Upper lobe of right lung (tissue), 1 donor: ENCODE results near the gene KRTAP17-1. TPM values are rescaled to one million over a fixed set of nuclear protein-coding genes. Genes with fewer than 3 reads are reported as not detected.

ENCODE experiments used
- ATAC-seq: fragments of 200-7000 bp; cut with Tn5 transposase; one replicate; pipeline ENCODE4 v1.9.1; 2020; ENCODE audit warnings: mild to moderate bottlenecking, moderate library complexity
- DNase-seq: peaks from one replicate; pipeline ENCODE4 v3.0.0-alpha.2; 2020
- H3K27ac ChIP-seq: fragments of 200-600 bp; one replicate; pipeline ENCODE4 v1.8.0; 2022
- H3K27me3 ChIP-seq: fragments of 200-600 bp; one replicate; pipeline ENCODE4 v1.8.0; 2022; ENCODE audit warnings: mild to moderate bottlenecking
- H3K36me3 ChIP-seq: fragments of 200-600 bp; one replicate; pipeline ENCODE4 v1.8.0; 2022
- H3K4me1 ChIP-seq: fragments of 200-600 bp; one replicate; pipeline ENCODE4 v1.8.0; 2022
- H3K4me3 ChIP-seq: fragments of 200-600 bp; one replicate; pipeline ENCODE4 v1.8.0; 2022; ENCODE audit warnings: mild to moderate bottlenecking
- H3K9me3 ChIP-seq: fragments of 200-600 bp; one replicate; pipeline ENCODE4 v1.8.0; 2022
- intact Hi-C: fragments of 100-400 bp; cut with DNase I; formaldehyde crosslinking; loops from one replicate; pipeline ENCODE4 v1.11.0; 2022
- total RNA-seq: library from RNA; stranded (reverse); fragmentation: NEBNext Ultra II Directional; extraction: Animal tissue kit (Norgen Biotek cat#: 25700); gene quantifications from one replicate; pipeline ENCODE4 v1.2.1, GENCODE V29; 2021
- TF ChIP-seq, protein P1 (sequence below): fragments of 200-600 bp; IDR thresholded peaks from one replicate; pipeline ENCODE4 v1.8.0; 2022; ENCODE audit warnings: antibody characterized with exemption
- donor health status: DM: no; HTN: yes; CAD: no; lungs with severe emphysema.

The KRTAP17-1 gene
- total RNA-seq, 1 donor from 2014 or later: not detected

- intact Hi-C loops: loop anchor here (5.0 kb wide), 1 partner anchor 422 kb away; no protein-coding TSS in a partner anchor
- Histone ChIP-seq H3K4me3 (no peak overlapping the region), H3K36me3 (no peaks in the 10 kb centered on the region), H3K9me3 (no peaks in the 10 kb centered on the region), H3K27ac (no peak overlapping the region), H3K4me1 (no peaks in the 10 kb centered on the region), H3K27me3 (no peaks in the 10 kb centered on the region)
- ATAC-seq (peak; percentile 66), DNase-seq (peak; percentile 73)
- TF ChIP-seq, protein P1, sequence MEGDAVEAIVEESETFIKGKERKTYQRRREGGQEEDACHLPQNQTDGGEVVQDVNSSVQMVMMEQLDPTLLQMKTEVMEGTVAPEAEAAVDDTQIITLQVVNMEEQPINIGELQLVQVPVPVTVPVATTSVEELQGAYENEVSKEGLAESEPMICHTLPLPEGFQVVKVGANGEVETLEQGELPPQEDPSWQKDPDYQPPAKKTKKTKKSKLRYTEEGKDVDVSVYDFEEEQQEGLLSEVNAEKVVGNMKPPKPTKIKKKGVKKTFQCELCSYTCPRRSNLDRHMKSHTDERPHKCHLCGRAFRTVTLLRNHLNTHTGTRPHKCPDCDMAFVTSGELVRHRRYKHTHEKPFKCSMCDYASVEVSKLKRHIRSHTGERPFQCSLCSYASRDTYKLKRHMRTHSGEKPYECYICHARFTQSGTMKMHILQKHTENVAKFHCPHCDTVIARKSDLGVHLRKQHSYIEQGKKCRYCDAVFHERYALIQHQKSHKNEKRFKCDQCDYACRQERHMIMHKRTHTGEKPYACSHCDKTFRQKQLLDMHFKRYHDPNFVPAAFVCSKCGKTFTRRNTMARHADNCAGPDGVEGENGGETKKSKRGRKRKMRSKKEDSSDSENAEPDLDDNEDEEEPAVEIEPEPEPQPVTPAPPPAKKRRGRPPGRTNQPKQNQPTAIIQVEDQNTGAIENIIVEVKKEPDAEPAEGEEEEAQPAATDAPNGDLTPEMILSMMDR: peak; percentile 60
Measured at GRCh38 chr17:41329279-41329948, 13.9 kb upstream of the KRTAP17-1 start.

GRCh38 chr17:41328207-41328606, 12.7 kb upstream of the KRTAP17-1 start:
- TF ChIP-seq, protein P1: no peak
- Histone ChIP-seq H3K4me3 (no peak overlapping the region), H3K27ac (no peak overlapping the region), H3K4me1 (no peaks in the 10 kb centered on the region), H3K36me3 (no peaks in the 10 kb centered on the region), H3K9me3 (no peaks in the 10 kb centered on the region), H3K27me3 (no peaks in the 10 kb centered on the region)
- ATAC-seq (no peak), DNase-seq (no peak)
- intact Hi-C loops: loop anchor here (5.0 kb wide), 1 partner anchor 421 kb away; no protein-coding TSS in a partner anchor

- no peak for ATAC-seq
- no peak overlapping the region for H3K4me3 ChIP-seq
- no peaks in the 10 kb centered on the region for H3K9me3 ChIP-seq
- H3K4me1 ChIP-seq: no peaks in the 10 kb centered on the region
- no peak overlapping the region for H3K27ac ChIP-seq
- DNase-seq: no peak
- intact Hi-C loops: loop anchor here (5.0 kb wide), 1 partner anchor 420 kb away; no protein-coding TSS in a partner anchor
- H3K27me3 ChIP-seq: no peaks in the 10 kb centered on the region
- no peaks in the 10 kb centered on the region for H3K36me3 ChIP-seq
- TF ChIP-seq, protein P1: no peak
Measured at GRCh38 chr17:41327411-41328120, 12.1 kb upstream of the KRTAP17-1 start.

GRCh38 chr17:41326173-41327145, 10.9 kb upstream of the KRTAP17-1 start:
- ATAC-seq: no peak
- Histone ChIP-seq H3K4me3 (no peak overlapping the region), H3K27me3 (no peaks in the 10 kb centered on the region), H3K27ac (no peak overlapping the region), H3K36me3 (no peaks in the 10 kb centered on the region), H3K9me3 (no peaks in the 10 kb centered on the region), H3K4me1 (no peaks in the 10 kb centered on the region)
- no peak for DNase-seq
- intact Hi-C loops: loop anchor here (5.0 kb wide), 1 partner anchor 419 kb away; no protein-coding TSS in a partner anchor
- TF ChIP-seq, protein P1: no peak

- no peaks in the 10 kb centered on the region for H3K27me3 ChIP-seq
- H3K9me3 ChIP-seq: no peaks in the 10 kb centered on the region
- DNase-seq (no peak), ATAC-seq (no peak)
- TF ChIP-seq, protein P1: no peak
- no peak overlapping the region for H3K27ac ChIP-seq
- intact Hi-C loops: loop anchor here (5.0 kb wide), 1 partner anchor 418 kb away; no protein-coding TSS in a partner anchor
- H3K4me3 ChIP-seq: no peak overlapping the region
- H3K36me3 ChIP-seq: no peaks in the 10 kb centered on the region
- no peaks in the 10 kb centered on the region for H3K4me1 ChIP-seq
Measured at GRCh38 chr17:41325611-41326010, 10.1 kb upstream of the KRTAP17-1 start.
